HL-60 (cell line): ENCODE measurements around the gene SLC4A9.

Experiments used
- DNase-seq, 2 experiments: peaks; one replicate each; pipeline ENCODE4 v3.0.0-alpha.2; 2010 to 2020; ENCODE audit warnings: low read depth in 1 of 2, low spot score in 1 of 2
- H3K27ac ChIP-seq: fragments of 250-450 bp; sonication (Bioruptor Pico); replicated peaks from 2 replicates; pipeline ENCODE4 v1.5.1; 2020; ENCODE audit warnings: mild to moderate bottlenecking, moderate library complexity
- H3K27me3 ChIP-seq: fragments of 250-450 bp; sonication (Bioruptor Pico); 2 replicates; pipeline ENCODE4 v1.5.1; 2021; ENCODE audit warnings: mild to moderate bottlenecking, moderate library complexity; ENCODE audit not compliant: insufficient read depth, poor library complexity, severe bottlenecking
- H3K4me3 ChIP-seq: replicated peaks from 2 replicates; pipeline ENCODE4 v1.5.1; 2011; ENCODE audit warnings: mild to moderate bottlenecking, control low read depth, low read length; ENCODE audit not compliant: insufficient read depth
- GABPA ChIP-seq: IDR thresholded peaks from 2 replicates; pipeline ENCODE4 v1.6.1; 2012; ENCODE audit warnings: low read depth
- POLR2AphosphoS5 ChIP-seq: IDR thresholded peaks from 2 replicates; pipeline ENCODE4 v1.6.1; 2012; ENCODE audit warnings: low read depth
- SPI1 ChIP-seq: IDR thresholded peaks from 2 replicates; pipeline ENCODE4 v1.6.1; 2012; ENCODE audit warnings: low read depth, mild to moderate bottlenecking, borderline replicate concordance
- TF ChIP-seq, protein P1 (sequence below): IDR thresholded peaks from 2 replicates; pipeline ENCODE4 v1.6.1; 2012; ENCODE audit warnings: low read depth; ENCODE audit not compliant: insufficient replicate concordance
- TF ChIP-seq, protein P2 (sequence below): IDR thresholded peaks from one replicate; pipeline ENCODE4 v1.5.1; 2011; ENCODE audit warnings: low read length, control low read depth, inconsistent platforms; ENCODE audit not compliant: insufficient read depth

SLC4A9 gene

DNA sequence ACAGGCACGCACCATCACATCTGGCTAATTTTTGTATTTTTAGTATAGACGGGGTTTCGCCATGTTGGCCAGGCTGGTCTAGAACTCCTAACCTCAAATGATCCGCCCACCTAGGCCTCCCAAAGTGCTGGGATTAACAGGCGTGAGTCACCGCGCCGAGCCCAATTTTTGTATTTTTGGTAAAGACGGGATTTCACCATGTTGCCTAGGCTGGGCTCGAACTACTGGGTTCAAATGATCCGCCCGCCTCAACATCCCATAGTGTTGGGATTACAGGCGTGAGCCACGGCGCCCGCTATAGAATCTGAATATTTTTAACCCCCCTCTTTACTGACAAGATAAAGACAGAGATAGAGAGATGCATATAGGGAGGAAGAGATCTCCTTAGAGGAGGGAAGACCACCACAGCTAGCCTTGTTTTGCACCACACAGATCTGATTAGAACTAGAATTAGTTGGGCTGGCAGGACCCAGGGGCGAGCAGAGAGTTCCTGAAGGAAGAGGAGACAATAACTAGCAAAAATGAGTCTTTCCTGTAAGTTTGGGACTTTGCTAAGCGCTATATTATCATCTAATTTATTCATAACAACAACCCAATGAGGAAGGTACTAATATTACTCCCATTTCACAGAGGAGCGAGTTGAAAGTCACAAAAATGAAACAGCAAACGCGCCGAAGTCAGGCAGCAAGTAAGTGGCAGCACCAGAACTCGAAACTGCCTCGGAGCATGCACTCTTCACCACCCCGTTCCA, 40.2 kb downstream of the SLC4A9 start:
- H3K4me3 ChIP-seq = peak overlapping the region; percentile 95
- no peak for DNase-seq
- TF ChIP-seq POLR2AphosphoS5 (no peak), SPI1 (no peak), GABPA (no peak)
- TF ChIP-seq, protein P1, sequence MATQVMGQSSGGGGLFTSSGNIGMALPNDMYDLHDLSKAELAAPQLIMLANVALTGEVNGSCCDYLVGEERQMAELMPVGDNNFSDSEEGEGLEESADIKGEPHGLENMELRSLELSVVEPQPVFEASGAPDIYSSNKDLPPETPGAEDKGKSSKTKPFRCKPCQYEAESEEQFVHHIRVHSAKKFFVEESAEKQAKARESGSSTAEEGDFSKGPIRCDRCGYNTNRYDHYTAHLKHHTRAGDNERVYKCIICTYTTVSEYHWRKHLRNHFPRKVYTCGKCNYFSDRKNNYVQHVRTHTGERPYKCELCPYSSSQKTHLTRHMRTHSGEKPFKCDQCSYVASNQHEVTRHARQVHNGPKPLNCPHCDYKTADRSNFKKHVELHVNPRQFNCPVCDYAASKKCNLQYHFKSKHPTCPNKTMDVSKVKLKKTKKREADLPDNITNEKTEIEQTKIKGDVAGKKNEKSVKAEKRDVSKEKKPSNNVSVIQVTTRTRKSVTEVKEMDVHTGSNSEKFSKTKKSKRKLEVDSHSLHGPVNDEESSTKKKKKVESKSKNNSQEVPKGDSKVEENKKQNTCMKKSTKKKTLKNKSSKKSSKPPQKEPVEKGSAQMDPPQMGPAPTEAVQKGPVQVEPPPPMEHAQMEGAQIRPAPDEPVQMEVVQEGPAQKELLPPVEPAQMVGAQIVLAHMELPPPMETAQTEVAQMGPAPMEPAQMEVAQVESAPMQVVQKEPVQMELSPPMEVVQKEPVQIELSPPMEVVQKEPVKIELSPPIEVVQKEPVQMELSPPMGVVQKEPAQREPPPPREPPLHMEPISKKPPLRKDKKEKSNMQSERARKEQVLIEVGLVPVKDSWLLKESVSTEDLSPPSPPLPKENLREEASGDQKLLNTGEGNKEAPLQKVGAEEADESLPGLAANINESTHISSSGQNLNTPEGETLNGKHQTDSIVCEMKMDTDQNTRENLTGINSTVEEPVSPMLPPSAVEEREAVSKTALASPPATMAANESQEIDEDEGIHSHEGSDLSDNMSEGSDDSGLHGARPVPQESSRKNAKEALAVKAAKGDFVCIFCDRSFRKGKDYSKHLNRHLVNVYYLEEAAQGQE = no peak
- TF ChIP-seq, protein P2, sequence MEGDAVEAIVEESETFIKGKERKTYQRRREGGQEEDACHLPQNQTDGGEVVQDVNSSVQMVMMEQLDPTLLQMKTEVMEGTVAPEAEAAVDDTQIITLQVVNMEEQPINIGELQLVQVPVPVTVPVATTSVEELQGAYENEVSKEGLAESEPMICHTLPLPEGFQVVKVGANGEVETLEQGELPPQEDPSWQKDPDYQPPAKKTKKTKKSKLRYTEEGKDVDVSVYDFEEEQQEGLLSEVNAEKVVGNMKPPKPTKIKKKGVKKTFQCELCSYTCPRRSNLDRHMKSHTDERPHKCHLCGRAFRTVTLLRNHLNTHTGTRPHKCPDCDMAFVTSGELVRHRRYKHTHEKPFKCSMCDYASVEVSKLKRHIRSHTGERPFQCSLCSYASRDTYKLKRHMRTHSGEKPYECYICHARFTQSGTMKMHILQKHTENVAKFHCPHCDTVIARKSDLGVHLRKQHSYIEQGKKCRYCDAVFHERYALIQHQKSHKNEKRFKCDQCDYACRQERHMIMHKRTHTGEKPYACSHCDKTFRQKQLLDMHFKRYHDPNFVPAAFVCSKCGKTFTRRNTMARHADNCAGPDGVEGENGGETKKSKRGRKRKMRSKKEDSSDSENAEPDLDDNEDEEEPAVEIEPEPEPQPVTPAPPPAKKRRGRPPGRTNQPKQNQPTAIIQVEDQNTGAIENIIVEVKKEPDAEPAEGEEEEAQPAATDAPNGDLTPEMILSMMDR = no peak
- H3K27ac ChIP-seq = peak overlapping the region; percentile 92
- no peaks in the 10 kb centered on the region for H3K27me3 ChIP-seq

DNA sequence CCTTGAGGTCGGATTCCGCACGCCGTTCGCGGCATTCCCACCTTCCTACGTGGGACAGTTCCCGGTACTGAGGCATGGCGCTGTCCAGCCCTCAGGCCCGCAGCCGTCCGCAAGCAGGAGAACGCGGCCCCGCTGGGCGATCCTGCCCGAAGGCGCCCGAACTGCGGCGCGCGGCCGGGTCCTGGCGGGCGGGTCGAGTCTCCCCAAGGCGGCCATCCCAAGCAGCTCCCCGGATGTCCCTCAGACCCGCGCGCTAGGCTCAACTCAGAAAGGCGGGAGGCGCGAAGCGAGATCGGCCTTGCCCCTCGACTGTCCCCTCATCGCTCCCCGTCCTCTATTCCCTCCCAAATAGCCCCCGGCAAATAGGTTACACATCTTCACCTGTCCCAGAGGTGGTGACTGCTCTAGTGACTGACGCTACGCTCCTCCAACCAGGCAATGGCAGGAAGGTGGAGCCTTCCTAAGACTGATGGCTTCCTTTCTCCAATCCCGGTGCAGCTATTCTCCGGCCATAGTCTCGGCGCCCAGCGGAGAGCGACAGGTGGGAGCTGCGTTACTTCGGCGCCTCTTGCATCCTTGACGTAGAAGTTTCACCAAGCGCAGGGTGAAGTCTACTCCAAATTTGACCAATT, 40.9 kb downstream of the SLC4A9 start:
- H3K27me3 ChIP-seq = no peaks in the 10 kb centered on the region
- peak overlapping the region; percentile 95 for H3K4me3 ChIP-seq
- peak; percentile 83 to 94 for DNase-seq
- TF ChIP-seq, protein P2 = no peak
- TF ChIP-seq, protein P1 = peak; percentile 95
- TF ChIP-seq SPI1 (no peak), POLR2AphosphoS5 (peak; percentile 67)
- peak overlapping the region; percentile 92 for H3K27ac ChIP-seq

DNA sequence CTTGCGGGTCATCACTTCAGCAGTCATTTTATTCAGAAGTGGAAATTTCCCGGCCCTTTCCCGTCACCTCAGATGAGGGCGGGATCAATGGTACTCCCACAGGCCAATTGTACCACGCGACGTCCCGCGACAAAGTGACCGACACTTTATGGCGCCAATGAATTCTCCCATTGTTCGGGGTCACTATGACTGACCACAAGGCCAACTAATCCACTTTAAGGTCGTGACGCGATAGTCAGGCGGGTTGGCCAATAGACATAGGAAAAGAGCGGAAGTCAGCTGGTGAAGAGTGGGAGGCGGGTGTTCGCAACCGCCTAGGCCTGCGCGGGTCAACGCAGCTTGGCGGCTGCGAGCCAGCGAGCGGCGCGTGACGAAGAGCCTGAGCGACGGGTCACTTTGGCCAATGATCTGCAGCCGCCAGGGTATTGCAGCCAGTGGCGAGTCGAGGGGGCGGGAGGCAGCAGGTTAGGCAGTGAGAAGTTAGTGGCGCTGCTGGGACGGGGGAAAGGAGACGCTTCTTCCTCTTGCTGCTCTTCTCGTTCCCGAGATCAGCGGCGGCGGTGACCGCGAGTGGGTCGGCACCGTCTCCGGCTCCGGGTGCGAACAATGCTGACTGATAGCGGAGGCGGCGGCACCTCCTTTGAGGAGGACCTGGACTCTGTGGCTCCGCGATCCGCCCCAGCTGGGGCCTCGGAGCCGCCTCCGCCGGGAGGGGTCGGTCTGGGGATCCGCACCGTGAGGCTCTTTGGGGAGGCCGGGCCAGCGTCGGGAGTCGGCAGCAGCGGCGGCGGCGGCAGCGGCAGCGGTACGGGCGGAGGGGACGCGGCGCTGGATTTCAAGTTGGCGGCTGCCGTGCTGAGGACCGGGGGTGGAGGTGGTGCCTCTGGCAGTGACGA, 41.6 kb downstream of the SLC4A9 start, which contains the start of gene ANKHD1:
Gene ANKHD1, plus strand, starts transcription at position 472 of the 896 bp plus-strand sequence. Its CDS starts 135 bp downstream, at position 607.
- H3K4me3 ChIP-seq = peak within 1 kb of the TSS; percentile 98
- no peaks in the 10 kb centered on the region for H3K27me3 ChIP-seq
- peak within 1 kb of the TSS; percentile 92 for H3K27ac ChIP-seq
- DNase-seq = peak; percentile 99 to 100
- TF ChIP-seq, protein P1 = peak; percentile 55
- TF ChIP-seq POLR2AphosphoS5 (peak; percentile 85), GABPA (peak; percentile 94), SPI1 (peak; percentile 77; the same call in 1 of the 2 replicates)
- TF ChIP-seq, protein P2 = no peak
